Large intestine (tissue), 3 donors: Measurements from ENCODE around the gene CLHC1. TPM values are rescaled to one million over a fixed set of nuclear protein-coding genes. Genes with fewer than 3 reads are reported as not detected.
"Not testable (repeated sequence)": the region's sequence is repeated elsewhere in the genome, so short reads cannot be mapped to it uniquely, and the experiment has no call there.

ENCODE experiments used
- DNase-seq, 2 donors: peaks; one replicate each; pipeline versions ENCODE4 v3.0.0 to v3.0.0-alpha.2; 2013
- H3K27ac ChIP-seq: one replicate; pipeline ENCODE4 v1.5.1; 2013; ENCODE audit warnings: low read length
- H3K27me3 ChIP-seq: 2 replicates; pipeline ENCODE4 v1.6.1; 2013; ENCODE audit warnings: low read length; ENCODE audit not compliant: control insufficient read depth, insufficient read depth
- H3K36me3 ChIP-seq: 2 replicates; pipeline ENCODE4 v1.6.1; 2013; ENCODE audit warnings: low read length; ENCODE audit not compliant: control insufficient read depth, insufficient read depth
- H3K4me1 ChIP-seq: one replicate; pipeline ENCODE4 v1.6.1; 2013; ENCODE audit warnings: low read length; ENCODE audit not compliant: control insufficient read depth, insufficient read depth
- H3K4me3 ChIP-seq: one replicate; pipeline ENCODE4 v1.5.1; 2013; ENCODE audit warnings: low read length
- H3K9me3 ChIP-seq: one replicate; pipeline ENCODE4 v1.6.1; 2013; ENCODE audit warnings: mild to moderate bottlenecking, low read depth, low read length, moderate library complexity; ENCODE audit not compliant: control insufficient read depth
- WGBS: methylation state at CpG from one replicate; pipeline ENCODE4 v1.1.5; 2013; ENCODE audit warnings: low lambda C conversion rate; ENCODE audit not compliant: insufficient coverage; 5-methylcytosine and 5-hydroxymethylcytosine counted together
- polyA plus RNA-seq: library from polyadenylated mRNA; unstranded; fragments of 120-200 nt; gene quantifications from one replicate; pipeline ENCODE4 v1.2.1, GENCODE V29; 2013

CLHC1 gene
- polyA plus RNA-seq, 1 donor: 17.9 TPM

DNA sequence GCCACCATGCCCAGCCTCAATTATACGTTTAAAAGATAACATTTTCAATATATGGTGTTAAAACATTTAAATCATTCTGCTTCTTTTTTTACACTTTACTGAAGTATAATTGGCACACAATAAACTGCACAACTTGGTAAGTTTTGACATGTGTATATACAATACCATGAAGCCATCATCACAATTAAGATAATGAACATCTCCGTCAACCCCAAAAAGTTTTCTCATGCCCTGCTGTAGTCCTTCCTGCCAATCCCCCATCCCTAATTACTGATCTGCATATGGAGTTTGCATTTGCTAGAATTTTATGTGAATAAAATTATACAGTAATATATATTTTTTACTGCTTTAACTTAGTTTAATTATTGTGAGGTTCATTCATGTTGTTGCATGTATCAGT is 96.6 kb downstream of the CLHC1 start:
- Histone ChIP-seq H3K4me3 (no peak overlapping the region), H3K9me3 (no peaks in the 10 kb centered on the region), H3K4me1 (peaks cover 42% of the 10 kb centered on the region), H3K27ac (peak overlapping the region; percentile 62), H3K27me3 (no peaks in the 10 kb centered on the region), H3K36me3 (no peaks in the 10 kb centered on the region)
- DNase-seq: no peak
- WGBS: no CpG with 5 or more reads among the region's 2 CpGs

DNA sequence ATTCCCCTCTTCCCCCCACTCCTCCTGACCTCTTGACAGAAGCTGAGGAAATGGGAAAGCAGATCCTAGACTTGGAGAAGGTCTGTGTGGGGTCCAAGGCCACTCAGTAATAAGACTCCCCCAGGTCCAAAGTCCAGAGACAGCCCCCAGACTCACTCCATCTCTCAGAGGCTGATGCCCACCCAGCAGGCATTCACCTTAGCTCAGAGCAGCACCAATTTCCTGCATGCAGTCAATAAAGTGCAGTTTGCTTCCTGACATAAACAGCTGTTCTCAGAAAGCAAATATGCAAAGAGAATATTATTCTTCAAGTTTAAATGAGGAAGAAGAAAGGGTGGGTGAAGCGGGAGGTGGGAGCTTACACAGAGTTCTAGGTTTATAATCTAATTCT is 97.8 kb downstream of the CLHC1 start:
- no CpG with 5 or more reads among the region's 1 CpG for WGBS
- H3K36me3 ChIP-seq: no peaks in the 10 kb centered on the region
- H3K27me3 ChIP-seq: no peaks in the 10 kb centered on the region
- H3K4me1 ChIP-seq: peaks cover 40% of the 10 kb centered on the region
- H3K9me3 ChIP-seq: no peaks in the 10 kb centered on the region
- no peak overlapping the region for H3K4me3 ChIP-seq
- H3K27ac ChIP-seq: no peak overlapping the region
- peak in 1 of 2 donors; percentile 31 for DNase-seq

DNA sequence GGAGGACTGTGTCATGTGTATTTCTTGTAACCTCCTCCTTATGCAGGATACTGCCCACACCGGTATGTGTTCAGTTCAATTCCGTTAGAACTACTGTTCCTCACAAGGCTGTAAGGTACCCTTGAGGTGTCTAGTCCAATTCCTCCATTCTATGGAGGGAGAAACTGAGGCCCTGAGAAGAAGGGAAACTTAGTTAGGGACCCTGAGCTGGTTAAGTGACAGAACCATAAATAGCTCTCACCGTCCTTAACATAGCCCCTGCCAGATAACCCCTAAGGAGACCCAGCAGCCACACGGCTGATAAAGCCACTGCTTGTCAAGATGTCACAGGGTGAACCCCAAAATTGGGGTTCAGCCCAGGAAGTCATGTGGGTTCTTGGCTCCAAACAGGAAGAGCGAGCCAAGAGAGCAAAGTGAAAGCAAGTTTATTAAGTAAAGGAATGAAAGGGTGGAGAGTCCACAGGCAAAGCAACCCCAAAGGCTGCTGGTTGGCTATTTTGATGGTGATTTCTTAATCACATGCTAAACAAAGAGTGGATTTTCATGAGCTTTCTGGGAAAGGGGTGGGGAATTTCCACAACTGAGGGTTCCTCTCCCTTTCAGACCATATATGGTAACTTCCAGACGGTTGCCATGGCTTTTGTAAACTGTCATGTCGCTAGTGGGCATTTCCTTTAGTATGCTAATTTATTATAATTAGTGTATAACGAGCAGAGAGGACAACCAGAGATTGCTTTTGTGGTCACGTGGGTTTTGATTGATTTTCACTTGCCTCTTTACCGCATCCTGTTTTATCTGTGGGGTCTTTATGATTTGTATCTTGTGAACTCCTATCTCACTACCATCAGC is 98.4 kb downstream of the CLHC1 start:
- Histone ChIP-seq H3K27ac (peak overlapping the region; percentile 54), H3K4me3 (peak overlapping the region; percentile 27), H3K9me3 (no peaks in the 10 kb centered on the region), H3K4me1 (peaks cover 40% of the 10 kb centered on the region), H3K27me3 (no peaks in the 10 kb centered on the region), H3K36me3 (no peaks in the 10 kb centered on the region)
- no CpG with 5 or more reads among the region's 10 CpGs for WGBS
- peak; percentile 67 to 85 for DNase-seq

DNA sequence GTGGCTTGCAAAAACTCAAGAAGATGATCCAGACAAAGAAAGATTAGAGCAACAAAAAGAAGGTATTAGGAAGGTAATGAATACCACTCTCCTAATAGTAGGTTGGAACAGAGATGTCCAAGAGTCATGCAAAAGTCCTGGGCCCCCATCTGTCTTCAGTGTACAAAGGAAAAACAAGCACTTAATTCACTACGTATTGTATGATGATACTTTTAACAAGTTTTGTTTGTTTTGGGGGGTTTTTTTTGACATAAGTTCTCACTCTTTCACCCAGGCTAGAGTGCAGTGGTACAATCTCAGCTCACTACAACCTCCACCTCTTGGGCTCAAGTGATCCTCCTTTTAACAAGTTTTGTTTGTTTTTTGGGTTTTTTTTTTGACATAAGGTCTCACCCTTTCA is 101.2 kb downstream of the CLHC1 start:
- Histone ChIP-seq H3K4me3 (no peak overlapping the region), H3K27ac (no peak overlapping the region), H3K27me3 (no peaks in the 10 kb centered on the region), H3K9me3 (no peaks in the 10 kb centered on the region), H3K4me1 (peaks cover 22% of the 10 kb centered on the region), H3K36me3 (no peaks in the 10 kb centered on the region)
- 67% methylated on average over 1 of the region's 1 CpG for whole genome bisulfite sequencing
- no peak for DNase-seq

DNA sequence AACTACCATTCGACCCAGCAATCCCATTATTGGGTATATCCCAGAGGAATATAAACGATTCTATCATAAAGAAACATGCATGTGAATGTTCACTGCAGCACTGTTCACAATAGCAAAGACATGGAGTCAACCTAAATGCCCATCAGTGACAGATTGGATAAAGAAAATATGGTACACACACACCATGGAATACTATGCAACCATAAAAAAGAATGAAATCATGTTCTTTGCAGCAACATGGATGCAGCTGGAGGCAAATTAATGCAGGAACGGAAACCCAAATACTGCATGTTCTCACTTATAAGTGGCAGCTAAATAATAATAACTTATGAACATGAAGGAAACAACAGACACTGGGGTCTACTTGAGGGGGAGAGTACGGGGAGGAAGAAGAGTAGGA is 105.5 kb downstream of the CLHC1 start:
- 100% methylated on average over 1 of the region's 4 CpGs for WGBS
- H3K36me3 ChIP-seq, H3K27me3 ChIP-seq, H3K9me3 ChIP-seq, DNase-seq, H3K4me1 ChIP-seq, H3K27ac ChIP-seq, H3K4me3 ChIP-seq: not testable (repeated sequence)

Other genes with a start within 250 kb of the CLHC1 start
- 259 TPM for gene RTN4, start 181.8 kb downstream of the CLHC1 start, polyA plus RNA-seq
- 2,483 TPM for gene RPS27A, start 395 bp upstream of the CLHC1 start, polyA plus RNA-seq
- gene MTIF2, start 36.9 kb upstream of the CLHC1 start, polyA plus RNA-seq: 35.3 TPM
- 27.8 TPM for gene CCDC88A, start 187.6 kb upstream of the CLHC1 start, polyA plus RNA-seq